PFSK-1 (cell line): ENCODE results near the gene ZNF169. TPM values are rescaled to one million over a fixed set of nuclear protein-coding genes. Genes with fewer than 3 reads are reported as not detected.

Experiments used
- FOXP2 ChIP-seq: optimal IDR thresholded peaks from 2 replicates; pipeline ENCODE3; 2011; ENCODE audit warnings: borderline replicate concordance, control low read depth, inconsistent platforms; ENCODE audit not compliant: insufficient read depth; ENCODE audit errors: extremely low read length, extremely low read depth
- POLR2AphosphoS5 ChIP-seq: IDR thresholded peaks from 2 replicates; pipeline ENCODE4 v1.6.1; 2012; ENCODE audit warnings: low read depth, mild to moderate bottlenecking, control low read depth, low read length, moderate library complexity
- REST ChIP-seq, 2 experiments: IDR thresholded peaks; 2 replicates each; pipeline versions ENCODE4 v1.6.1 to v1.8.0; 2011 to 2012; ENCODE audit warnings: low read depth in 2 of 2, low read length in 2 of 2, control low read depth in 1 of 2, inconsistent platforms in 1 of 2, mild to moderate bottlenecking in 1 of 2, moderate library complexity in 1 of 2; ENCODE audit not compliant: insufficient read depth in 1 of 2
- SIN3A ChIP-seq: IDR thresholded peaks from 2 replicates; pipeline ENCODE4 v1.6.1; 2012; ENCODE audit warnings: mild to moderate bottlenecking, low read length, moderate library complexity, borderline replicate concordance; ENCODE audit not compliant: insufficient read depth
- TAF1 ChIP-seq: IDR thresholded peaks from 2 replicates; pipeline ENCODE4 v1.6.1; 2012; ENCODE audit warnings: low read length, control low read depth, borderline replicate concordance; ENCODE audit not compliant: insufficient read depth
- polyA plus RNA-seq: library from polyadenylated mRNA; unstranded; fragments of >200 nt; gene quantifications from one replicate; pipeline ENCODE4 v1.2.1, GENCODE V29; 2012; ENCODE audit warnings: low read depth, missing spikeins; ENCODE audit not compliant: insufficient read length

Gene ZNF169
- 1.3 TPM for polyA plus RNA-seq

DNA sequence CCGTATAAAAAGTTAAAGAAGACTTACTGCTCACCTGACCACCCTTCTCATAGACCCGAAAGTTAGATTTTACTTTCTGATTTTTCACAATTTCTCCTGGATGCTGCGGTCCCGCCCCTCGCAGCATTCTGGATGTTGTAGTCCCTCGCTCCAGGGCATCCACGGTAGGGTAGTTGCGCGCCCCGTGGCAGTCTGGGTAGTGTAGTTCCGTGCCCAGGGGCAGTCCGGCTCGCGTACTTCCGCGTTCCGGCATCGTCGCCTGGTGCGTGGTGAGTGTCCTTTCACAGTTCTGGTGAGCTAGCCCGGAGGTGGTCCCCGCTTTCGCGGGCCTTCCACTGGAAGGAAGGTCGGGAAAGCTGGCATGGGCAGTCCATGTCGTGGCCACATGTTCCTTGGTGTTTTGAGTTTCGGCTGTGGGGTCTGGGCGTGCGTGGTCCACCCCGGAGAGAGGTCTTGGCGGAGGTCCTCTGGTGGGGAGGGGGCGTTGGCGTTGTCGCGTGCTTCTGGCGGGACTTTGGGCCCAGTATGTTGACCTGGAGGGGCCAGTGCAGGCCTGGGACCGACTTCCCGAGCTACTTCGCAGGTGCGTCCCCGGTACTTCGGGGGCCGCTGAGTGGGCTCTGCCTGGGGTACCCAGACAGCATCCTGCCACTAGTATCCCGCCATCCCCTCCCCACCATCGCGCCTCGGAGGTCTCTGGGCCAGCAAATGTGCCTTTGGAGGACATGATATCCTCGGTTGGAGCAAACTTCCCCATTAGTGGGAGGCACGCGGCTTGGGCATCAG lies at the start of gene ZNF169:
Gene ZNF169 (plus strand): TSS at position 222 of the 786 bp plus-strand sequence. CDS start 19,515 bp downstream, outside the sequence.
- TF ChIP-seq POLR2AphosphoS5 (peak; percentile 67; the same call in 1 of the 2 replicates), FOXP2 (peak; percentile 95), SIN3A (no peak), REST (IDR thresholded peaks at IDR 0.05; ENCODE audit: insufficient read depth in 1 of 2, low read depth in 2 of 2, low read length in 2 of 2) (no peak), TAF1 (peak; percentile 65; the same call in 1 of the 2 replicates)

GRCh38 chr9:94210616-94211603 lies 48.2 kb upstream of the ZNF169 start:
- TF ChIP-seq TAF1 (no peak), FOXP2 (no peak), SIN3A (no peak), POLR2AphosphoS5 (no peak), REST (IDR thresholded peaks at IDR 0.05; ENCODE audit: insufficient read depth in 1 of 2, low read depth in 2 of 2, low read length in 2 of 2) (no peak)

GRCh38 chr9:94212091-94212490 lies 47.0 kb upstream of the ZNF169 start:
- TF ChIP-seq TAF1: no peak
- no peak for TF ChIP-seq SIN3A
- TF ChIP-seq REST (IDR thresholded peaks at IDR 0.05; ENCODE audit: insufficient read depth in 1 of 2, low read depth in 2 of 2, low read length in 2 of 2): no peak
- no peak for TF ChIP-seq POLR2AphosphoS5
- TF ChIP-seq FOXP2: no peak

DNA sequence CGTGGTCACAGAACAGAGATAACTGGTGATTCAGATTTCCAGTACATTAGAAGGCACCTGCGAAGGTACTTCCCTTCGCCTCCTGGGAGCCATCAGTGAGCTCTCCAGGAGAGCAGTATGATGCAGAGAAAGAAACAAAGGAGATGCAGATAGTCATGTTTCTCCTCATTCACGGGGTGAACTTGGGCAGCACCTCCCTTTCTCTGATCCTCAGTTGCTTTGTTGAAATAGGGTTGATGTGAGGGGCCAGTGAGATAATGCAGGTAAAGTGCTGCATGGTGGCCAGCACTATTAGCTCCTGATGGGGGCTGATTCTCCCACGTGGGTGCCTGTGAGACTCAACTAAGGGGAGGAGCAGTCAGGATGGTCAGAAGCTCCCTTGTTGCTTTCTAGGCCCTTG lies 46.6 kb upstream of the ZNF169 start:
- TF ChIP-seq TAF1 (no peak), FOXP2 (no peak), SIN3A (no peak), POLR2AphosphoS5 (no peak), REST (IDR thresholded peaks at IDR 0.05; ENCODE audit: insufficient read depth in 1 of 2, low read depth in 2 of 2, low read length in 2 of 2) (no peak)
